Neural crest cell (in vitro differentiated cells): ENCODE data around the gene MAGI2. TPM values are rescaled to one million over a fixed set of nuclear protein-coding genes. Genes with fewer than 3 reads are reported as not detected.
A peak's percentile ranks its signal among the peaks of the same experiment; 100 is the strongest.

Source experiments
- DNase-seq: peaks from one replicate; pipeline ENCODE4 v3.0.0; 2021; ENCODE audit warnings: low read depth, mixed read lengths, low spot score
- H3K27ac Mint-ChIP-seq: one replicate; pipeline ENCODE4 v1.8.0; 2021; ENCODE audit warnings: mild to moderate bottlenecking, mixed read lengths; ENCODE audit not compliant: unreplicated experiment
- H3K27me3 Mint-ChIP-seq: 2 replicates; pipeline ENCODE4 v1.8.0; 2021; ENCODE audit warnings: low read depth, mild to moderate bottlenecking, mixed read lengths
- H3K36me3 Mint-ChIP-seq: 2 replicates; pipeline ENCODE4 v1.8.0; 2021; ENCODE audit warnings: low read depth, mild to moderate bottlenecking, mixed read lengths
- H3K4me1 Mint-ChIP-seq: 2 replicates; pipeline ENCODE4 v1.8.0; 2021; ENCODE audit warnings: mixed read lengths
- H3K4me3 Mint-ChIP-seq: one replicate; pipeline ENCODE4 v1.8.0; 2021; ENCODE audit warnings: mild to moderate bottlenecking, mixed read lengths
- H3K9me3 Mint-ChIP-seq: 2 replicates; pipeline ENCODE4 v1.8.0; 2021; ENCODE audit warnings: mixed read lengths
- total RNA-seq: library from RNA; stranded (reverse); gene quantifications from 2 replicates; pipeline ENCODE4 v1.2.1, GENCODE V29; 2021
- TF ChIP-seq, protein P1 (sequence below): fragments of 200-600 bp; sonication (generic); conservative IDR thresholded peaks from 2 replicates; pipeline ENCODE4 v1.5.0; 2021; ENCODE audit warnings: antibody characterized with exemption, mild to moderate bottlenecking

MAGI2 gene
- total RNA-seq, 1 donor from 2014 or later, result 10.0 TPM

DNA sequence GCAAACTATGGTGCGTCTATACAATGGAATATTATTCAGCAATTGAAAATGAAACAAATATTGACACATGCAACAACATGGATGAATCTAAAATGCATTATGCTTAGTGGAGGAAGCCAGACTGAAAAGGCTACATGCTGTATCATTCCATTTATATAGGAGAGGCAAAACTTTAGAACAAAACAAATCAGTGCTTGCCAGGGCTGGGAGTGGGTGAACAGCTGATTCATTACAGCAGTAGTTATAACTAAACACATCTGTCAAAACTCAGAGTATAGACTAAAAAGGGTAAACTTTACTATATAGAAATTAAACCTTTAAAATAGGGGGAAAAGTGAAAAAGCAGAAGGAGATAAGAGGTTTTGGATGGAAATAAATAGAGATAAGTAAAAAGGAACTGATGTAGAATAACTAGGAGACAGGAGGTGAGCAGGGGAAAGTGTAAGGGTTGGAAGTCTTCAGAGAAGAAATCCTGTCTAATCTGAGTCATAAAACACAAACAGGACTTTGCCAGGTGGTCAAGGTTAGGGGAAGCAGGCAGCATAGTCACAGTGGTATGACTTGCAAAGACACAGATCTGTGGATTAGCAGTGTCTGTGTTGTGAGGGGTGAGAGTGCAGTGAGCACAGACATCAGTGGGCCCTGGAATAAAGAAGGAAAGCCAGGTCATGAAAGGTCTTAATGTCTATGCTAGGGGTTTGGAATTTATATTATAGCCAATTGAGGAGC is 1305.1 kb downstream of the MAGI2 start:
- TF ChIP-seq, protein P1, sequence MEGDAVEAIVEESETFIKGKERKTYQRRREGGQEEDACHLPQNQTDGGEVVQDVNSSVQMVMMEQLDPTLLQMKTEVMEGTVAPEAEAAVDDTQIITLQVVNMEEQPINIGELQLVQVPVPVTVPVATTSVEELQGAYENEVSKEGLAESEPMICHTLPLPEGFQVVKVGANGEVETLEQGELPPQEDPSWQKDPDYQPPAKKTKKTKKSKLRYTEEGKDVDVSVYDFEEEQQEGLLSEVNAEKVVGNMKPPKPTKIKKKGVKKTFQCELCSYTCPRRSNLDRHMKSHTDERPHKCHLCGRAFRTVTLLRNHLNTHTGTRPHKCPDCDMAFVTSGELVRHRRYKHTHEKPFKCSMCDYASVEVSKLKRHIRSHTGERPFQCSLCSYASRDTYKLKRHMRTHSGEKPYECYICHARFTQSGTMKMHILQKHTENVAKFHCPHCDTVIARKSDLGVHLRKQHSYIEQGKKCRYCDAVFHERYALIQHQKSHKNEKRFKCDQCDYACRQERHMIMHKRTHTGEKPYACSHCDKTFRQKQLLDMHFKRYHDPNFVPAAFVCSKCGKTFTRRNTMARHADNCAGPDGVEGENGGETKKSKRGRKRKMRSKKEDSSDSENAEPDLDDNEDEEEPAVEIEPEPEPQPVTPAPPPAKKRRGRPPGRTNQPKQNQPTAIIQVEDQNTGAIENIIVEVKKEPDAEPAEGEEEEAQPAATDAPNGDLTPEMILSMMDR, result no peak
- Mint-ChIP-seq H3K27me3 (no peaks in the 10 kb centered on the region), H3K9me3 (no peaks in the 10 kb centered on the region), H3K4me1 (no peaks in the 10 kb centered on the region), H3K36me3 (no peaks in the 10 kb centered on the region), H3K27ac (no peak overlapping the region), H3K4me3 (no peak overlapping the region)
- no peak for DNase-seq

DNA sequence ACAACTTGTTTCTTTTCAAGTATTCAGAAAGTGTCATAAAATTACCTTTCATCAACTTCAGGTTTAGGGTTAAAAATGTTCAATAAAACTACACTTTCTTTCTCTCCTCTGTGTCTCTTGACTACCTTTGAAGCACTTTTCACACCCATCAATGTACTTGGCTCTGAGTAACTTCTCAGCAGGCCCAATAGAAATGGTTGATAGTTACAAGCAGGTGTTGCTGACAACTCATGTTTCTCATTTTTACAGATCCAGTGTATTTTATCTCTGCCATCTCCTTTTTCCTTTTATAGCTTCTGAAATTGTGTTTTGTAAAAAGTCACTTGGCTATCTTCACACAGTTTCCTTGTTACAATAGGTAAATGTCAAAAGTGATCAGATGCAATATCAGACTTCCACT is 1306.9 kb downstream of the MAGI2 start:
- DNase-seq, result no peak
- Mint-ChIP-seq H3K27ac (no peak overlapping the region), H3K4me1 (no peaks in the 10 kb centered on the region), H3K4me3 (no peak overlapping the region), H3K27me3 (no peaks in the 10 kb centered on the region), H3K36me3 (no peaks in the 10 kb centered on the region), H3K9me3 (no peaks in the 10 kb centered on the region)
- TF ChIP-seq, protein P1, result no peak

DNA sequence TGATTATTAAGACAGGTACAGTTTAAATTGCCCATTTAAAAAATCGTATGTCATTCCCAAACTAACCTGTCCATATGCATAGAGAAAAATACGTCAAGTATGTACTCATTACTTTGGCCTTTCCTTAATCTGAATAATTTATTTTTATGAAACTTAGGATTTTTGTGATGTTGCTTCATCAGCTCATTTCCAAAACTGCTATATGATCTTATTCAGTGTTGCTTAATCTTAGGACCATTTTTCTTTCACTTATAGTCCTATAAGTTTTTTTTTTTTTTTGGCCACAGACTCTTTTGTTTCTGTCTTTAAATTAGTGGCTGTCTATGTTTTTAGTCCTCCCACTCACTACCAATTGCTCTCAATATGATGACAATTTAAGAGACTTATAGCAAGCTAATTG is 1309.8 kb downstream of the MAGI2 start:
- H3K4me1 Mint-ChIP-seq, result peaks cover 23% of the 10 kb centered on the region
- DNase-seq, result no peak
- H3K9me3 Mint-ChIP-seq, result no peaks in the 10 kb centered on the region
- no peak overlapping the region for H3K4me3 Mint-ChIP-seq
- H3K27me3 Mint-ChIP-seq, result no peaks in the 10 kb centered on the region
- TF ChIP-seq, protein P1, result no peak
- H3K36me3 Mint-ChIP-seq, result no peaks in the 10 kb centered on the region
- H3K27ac Mint-ChIP-seq, result no peak overlapping the region

DNA sequence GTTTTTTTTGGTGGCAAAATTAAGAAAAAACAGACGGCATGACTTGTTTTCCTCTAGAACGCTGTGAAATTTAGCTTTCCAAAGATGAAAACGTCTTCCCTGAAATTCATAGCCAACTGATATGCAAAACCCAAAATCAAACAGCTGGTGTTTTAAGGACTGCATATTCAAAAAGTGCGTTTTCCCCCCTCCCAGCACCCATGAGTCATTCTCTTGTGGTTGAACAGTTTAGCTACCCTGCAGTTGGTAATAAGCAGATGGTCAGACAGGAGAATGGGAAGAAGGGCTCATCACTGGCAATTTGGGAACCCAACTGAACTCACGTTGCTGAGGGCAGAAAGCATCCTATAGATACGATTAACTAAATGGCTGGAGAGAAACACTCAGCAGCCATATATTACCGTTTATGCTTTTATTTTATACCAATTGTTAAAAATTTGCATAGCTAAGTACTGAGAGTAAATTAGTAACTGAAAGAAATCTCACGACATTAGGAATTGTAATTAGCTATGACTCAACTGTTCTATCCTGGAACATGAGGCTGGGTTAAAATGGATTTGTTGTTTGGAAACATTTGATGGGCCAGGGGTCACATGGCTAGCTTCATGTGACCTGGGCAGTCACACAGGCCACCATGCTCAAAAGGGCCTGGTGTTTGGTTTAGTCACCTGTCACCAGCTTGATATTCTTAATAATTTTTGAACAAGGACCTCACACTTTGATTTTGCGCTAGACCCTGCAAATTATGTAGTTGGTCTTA is 1311.8 kb downstream of the MAGI2 start:
- Mint-ChIP-seq H3K4me3 (no peak overlapping the region), H3K9me3 (no peaks in the 10 kb centered on the region), H3K27ac (no peak overlapping the region), H3K36me3 (no peaks in the 10 kb centered on the region), H3K4me1 (peaks cover 31% of the 10 kb centered on the region), H3K27me3 (no peaks in the 10 kb centered on the region)
- TF ChIP-seq, protein P1, result no peak
- no peak for DNase-seq

DNA sequence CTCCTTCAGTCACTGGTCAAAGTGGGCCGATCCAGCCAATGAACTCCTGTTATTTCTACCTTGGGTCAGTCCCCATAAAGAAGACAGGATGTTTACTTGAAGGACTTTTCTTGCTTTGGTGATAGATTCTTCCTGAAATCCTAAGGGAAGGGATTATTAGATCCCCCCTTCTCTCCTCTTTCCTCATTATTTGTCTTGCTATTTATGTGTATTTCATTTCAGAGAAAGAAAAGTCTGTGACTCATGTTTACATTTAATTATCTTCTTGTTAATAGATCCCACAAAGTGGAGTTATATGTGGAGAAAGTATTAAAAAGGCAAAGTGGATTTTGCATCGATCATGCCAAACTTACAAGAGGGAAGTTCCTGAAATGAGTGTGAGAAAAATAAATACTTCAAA is 1313.4 kb downstream of the MAGI2 start:
- Mint-ChIP-seq H3K9me3 (no peaks in the 10 kb centered on the region), H3K27me3 (no peaks in the 10 kb centered on the region), H3K4me3 (no peak overlapping the region), H3K27ac (peak overlapping the region; percentile 9), H3K4me1 (peaks cover 31% of the 10 kb centered on the region), H3K36me3 (no peaks in the 10 kb centered on the region)
- TF ChIP-seq, protein P1, result no peak
- no peak for DNase-seq
